HUES64 (cell line): ENCODE measurements around the gene SMC4.

Experiments
- H3K27ac ChIP-seq: 2 replicates; pipeline ENCODE4 v1.7.0; 2013; ENCODE audit warnings: low read depth, low read length, inconsistent platforms
- H3K27me3 ChIP-seq: 2 replicates; pipeline ENCODE4 v1.6.1; 2013; ENCODE audit warnings: mild to moderate bottlenecking, low read length; ENCODE audit not compliant: insufficient read depth
- H3K36me3 ChIP-seq: 2 replicates; pipeline ENCODE4 v1.6.1; 2013; ENCODE audit warnings: mild to moderate bottlenecking, low read length; ENCODE audit not compliant: insufficient read depth
- H3K4me1 ChIP-seq: 2 replicates; pipeline ENCODE4 v1.6.1; 2013; ENCODE audit warnings: mild to moderate bottlenecking, low read length, moderate library complexity; ENCODE audit not compliant: insufficient read depth
- H3K4me3 ChIP-seq: 2 replicates; pipeline ENCODE4 v1.5.1; 2013; ENCODE audit warnings: mild to moderate bottlenecking, low read length, moderate library complexity
- H3K9ac ChIP-seq: 2 replicates; pipeline ENCODE4 v1.6.1; 2013; ENCODE audit warnings: mild to moderate bottlenecking, low read depth, low read length
- H3K9me3 ChIP-seq: 2 replicates; pipeline ENCODE4 v1.6.1; 2013; ENCODE audit warnings: low read depth, low read length; ENCODE audit not compliant: insufficient read depth
- WGBS: fragments of 150-250, 120-280 bp; methylation state at CpG from one replicate; pipeline ENCODE4 v1.1.7; 2013; ENCODE audit warnings: missing lambda C conversion rate; 5-methylcytosine and 5-hydroxymethylcytosine counted together

The SMC4 gene

DNA sequence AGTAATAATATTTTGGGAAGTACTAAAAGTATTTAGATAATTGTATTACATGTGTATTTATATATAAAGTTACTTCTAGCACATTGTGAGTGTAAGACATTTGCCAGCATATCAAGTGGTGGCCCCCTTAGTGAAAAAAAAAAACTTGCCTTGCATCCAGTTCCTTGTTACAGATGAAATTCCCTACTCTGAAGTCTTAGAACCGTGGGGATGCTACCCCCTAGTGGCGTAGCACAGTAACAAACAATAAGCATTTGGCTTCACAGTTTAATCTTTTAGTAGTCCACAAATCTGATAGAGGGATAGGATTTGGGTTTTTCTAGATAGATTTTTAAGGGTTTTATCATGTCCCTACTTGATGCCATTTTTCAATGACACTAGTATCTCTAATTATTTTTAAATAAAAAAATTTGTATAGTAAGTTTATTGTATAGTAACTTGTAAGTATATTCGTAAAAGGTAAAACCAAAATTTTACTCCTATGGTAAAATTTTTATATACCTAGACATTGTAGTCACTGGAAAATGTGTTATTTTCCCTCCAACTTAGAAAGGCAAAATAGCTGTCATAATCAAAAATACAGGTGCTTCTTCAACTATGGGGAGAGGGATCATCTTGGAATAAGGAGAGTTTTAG, 14.3 kb downstream of the SMC4 start:
- H3K27ac ChIP-seq: no peak overlapping the region

GRCh38 chr3:160417311-160417710, 17.9 kb downstream of the SMC4 start:
- H3K27me3 ChIP-seq: no peaks in the 10 kb centered on the region
- peaks cover 100% of the 10 kb centered on the region for H3K36me3 ChIP-seq
- no peak overlapping the region for H3K9ac ChIP-seq
- H3K4me1 ChIP-seq: no peaks in the 10 kb centered on the region
- no peaks in the 10 kb centered on the region for H3K9me3 ChIP-seq
- H3K27ac ChIP-seq: no peak overlapping the region
- H3K4me3 ChIP-seq: no peak overlapping the region
- WGBS: 80% methylated on average over 2 of the region's 3 CpGs

More for the DNA sequence above, 14.3 kb downstream of the SMC4 start:
- Histone ChIP-seq H3K9ac (no peak overlapping the region), H3K4me1 (no peaks in the 10 kb centered on the region), H3K9me3 (no peaks in the 10 kb centered on the region), H3K4me3 (no peak overlapping the region), H3K36me3 (peaks cover 97% of the 10 kb centered on the region), H3K27me3 (no peaks in the 10 kb centered on the region)
- 26% methylated on average over 2 of the region's 3 CpGs for WGBS

DNA sequence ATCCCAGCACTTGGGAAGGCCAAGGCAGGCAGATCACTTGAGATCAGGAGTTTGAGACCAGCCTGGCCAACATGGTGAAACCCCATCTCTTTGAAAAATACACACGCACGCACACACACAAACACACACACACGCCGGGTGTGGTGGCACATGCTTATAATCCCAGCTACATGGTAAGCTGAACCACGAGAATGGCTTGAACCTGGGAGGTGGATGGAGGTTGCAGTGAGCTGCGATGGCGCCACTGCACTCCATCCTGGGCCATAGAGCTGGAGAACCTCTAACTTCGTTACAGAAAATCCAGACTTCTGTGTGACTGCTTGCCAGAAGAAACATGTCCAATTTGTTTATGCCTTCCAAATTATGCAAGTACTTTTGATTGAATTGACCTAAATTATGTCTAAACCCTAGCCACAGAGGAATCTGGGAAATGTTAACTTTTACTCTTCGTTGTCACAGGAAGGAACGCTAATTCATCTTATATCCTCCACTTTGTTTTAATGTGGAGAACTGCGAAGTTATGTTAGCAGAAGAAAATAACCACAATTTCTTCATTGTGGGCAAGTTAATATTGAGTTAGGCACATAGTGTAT, 28.5 kb downstream of the SMC4 start:
- Histone ChIP-seq H3K27me3 (no peaks in the 10 kb centered on the region), H3K4me1 (no peaks in the 10 kb centered on the region), H3K27ac (no peak overlapping the region), H3K9ac (no peak overlapping the region), H3K4me3 (no peak overlapping the region), H3K9me3 (no peaks in the 10 kb centered on the region), H3K36me3 (peaks cover 99% of the 10 kb centered on the region)
- WGBS: over 99% methylated on average over 8 of the region's 11 CpGs

- no peak overlapping the region for H3K27ac ChIP-seq
- peaks cover 96% of the 10 kb centered on the region for H3K36me3 ChIP-seq
- 88% methylated on average over 1 of the region's 2 CpGs for WGBS
These were observed 34.6 kb downstream of the SMC4 start for GRCh38 chr3:160434071-160434470.

DNA sequence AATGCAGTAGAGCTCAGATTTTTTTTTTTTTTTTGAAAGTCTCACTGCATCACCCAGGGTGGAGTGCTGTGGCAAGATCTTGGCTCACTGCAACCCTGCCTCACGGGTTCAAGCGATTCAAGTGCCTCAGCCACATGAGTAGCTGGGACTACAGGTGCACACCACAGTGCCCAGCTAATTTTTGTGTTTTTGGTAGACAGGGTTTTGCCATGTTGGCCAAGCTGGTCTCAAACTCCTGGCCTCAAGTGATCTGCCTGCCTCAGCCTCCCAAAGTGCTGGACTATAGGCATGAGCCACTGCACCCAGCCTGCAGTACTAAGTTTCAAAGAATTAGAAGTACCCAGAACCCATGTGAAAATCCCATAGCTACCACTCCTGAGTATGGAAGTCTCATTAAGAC, 35.6 kb downstream of the SMC4 start:
- H3K36me3 ChIP-seq: peaks cover 97% of the 10 kb centered on the region
- no peaks in the 10 kb centered on the region for H3K4me1 ChIP-seq
- no peak overlapping the region for H3K4me3 ChIP-seq
- H3K27me3 ChIP-seq: no peaks in the 10 kb centered on the region
- no peaks in the 10 kb centered on the region for H3K9me3 ChIP-seq
- WGBS: 95% methylated on average over 2 of the region's 2 CpGs
- H3K27ac ChIP-seq: no peak overlapping the region
- no peak overlapping the region for H3K9ac ChIP-seq

More at GRCh38 chr3:160434071-160434470, 34.6 kb downstream of the SMC4 start:
- Histone ChIP-seq H3K4me1 (no peaks in the 10 kb centered on the region), H3K27me3 (no peaks in the 10 kb centered on the region), H3K9me3 (no peaks in the 10 kb centered on the region), H3K9ac (no peak overlapping the region), H3K4me3 (no peak overlapping the region)

- 0 out of 2 replicates have a peak, but pooled peaks cover under 1% of the 10 kb centered on the region for H3K4me1 ChIP-seq
- no peaks in the 10 kb centered on the region for H3K27me3 ChIP-seq
- no CpG with 5 or more reads among the region's 1 CpG for WGBS
- peaks cover 95% of the 10 kb centered on the region for H3K36me3 ChIP-seq
- no peak overlapping the region for H3K27ac ChIP-seq
- no peak overlapping the region for H3K4me3 ChIP-seq
- no peaks in the 10 kb centered on the region for H3K9me3 ChIP-seq
- H3K9ac ChIP-seq: no peak overlapping the region
These were observed 36.3 kb downstream of the SMC4 start for GRCh38 chr3:160435747-160436146.

GRCh38 chr3:160437083-160437455, 37.6 kb downstream of the SMC4 start:
- 93% methylated on average over 5 of the region's 5 CpGs for WGBS
- Histone ChIP-seq H3K36me3 (peaks cover 92% of the 10 kb centered on the region), H3K4me1 (0 out of 2 replicates have a peak, but pooled peaks cover 4% of the 10 kb centered on the region)

GRCh38 chr3:160440687-160441086, 41.2 kb downstream of the SMC4 start:
- Histone ChIP-seq H3K9ac (no peak overlapping the region), H3K36me3 (peaks cover 89% of the 10 kb centered on the region), H3K4me3 (no peak overlapping the region), H3K9me3 (0 out of 2 replicates have a peak, but pooled peaks cover 5% of the 10 kb centered on the region), H3K27me3 (no peaks in the 10 kb centered on the region), H3K27ac (no peak overlapping the region), H3K4me1 (0 out of 2 replicates have a peak, but pooled peaks cover 4% of the 10 kb centered on the region)
- 93% methylated on average over 7 of the region's 7 CpGs for WGBS

More at GRCh38 chr3:160437083-160437455, 37.6 kb downstream of the SMC4 start:
- Histone ChIP-seq H3K4me3 (no peak overlapping the region), H3K9me3 (no peaks in the 10 kb centered on the region), H3K27me3 (no peaks in the 10 kb centered on the region), H3K27ac (no peak overlapping the region), H3K9ac (no peak overlapping the region)

- H3K4me3 ChIP-seq: no peak overlapping the region
- H3K4me1 ChIP-seq: peaks cover 21% of the 10 kb centered on the region
- no peaks in the 10 kb centered on the region for H3K27me3 ChIP-seq
- no peak overlapping the region for H3K9ac ChIP-seq
- H3K36me3 ChIP-seq: peaks cover 80% of the 10 kb centered on the region
- H3K9me3 ChIP-seq: 0 out of 2 replicates have a peak, but pooled peaks cover 5% of the 10 kb centered on the region
- WGBS: 90% methylated on average over 1 of the region's 1 CpG
- no peak overlapping the region for H3K27ac ChIP-seq
These were observed 45.0 kb downstream of the SMC4 start for GRCh38 chr3:160444411-160444810.

GRCh38 chr3:160445854-160446253, 46.4 kb downstream of the SMC4 start:
- Histone ChIP-seq H3K9me3 (0 out of 2 replicates have a peak, but pooled peaks cover 5% of the 10 kb centered on the region), H3K36me3 (peaks cover 68% of the 10 kb centered on the region), H3K27ac (no peak overlapping the region), H3K27me3 (no peaks in the 10 kb centered on the region), H3K4me1 (peaks cover 24% of the 10 kb centered on the region), H3K9ac (no peak overlapping the region), H3K4me3 (no peak overlapping the region)
- no CpG with 5 or more reads among the region's 1 CpG for WGBS

DNA sequence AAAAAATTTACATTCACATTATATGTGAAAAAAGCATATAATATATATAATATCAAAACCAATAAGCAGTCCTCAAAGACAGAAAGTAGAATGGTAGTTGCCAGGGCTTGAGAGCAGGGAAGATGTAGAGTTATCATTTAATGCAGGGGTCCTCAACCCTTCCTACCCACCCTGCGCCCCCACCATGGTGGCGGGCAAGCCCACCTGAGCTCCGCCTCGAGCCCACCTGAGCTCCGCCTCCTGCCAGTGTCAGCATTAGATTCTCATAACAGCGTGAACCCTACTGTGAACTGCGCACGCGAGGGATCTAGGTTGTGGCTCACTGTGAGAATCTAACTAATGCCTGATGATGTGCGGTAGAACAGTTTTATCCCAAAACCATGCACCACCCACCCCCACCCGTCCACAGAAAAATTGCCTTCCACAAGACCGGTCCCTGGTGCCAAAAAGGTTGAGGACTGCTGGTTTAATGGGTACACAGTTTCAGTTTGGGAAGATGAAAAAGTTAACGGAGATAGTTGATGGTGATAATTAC, 47.1 kb downstream of the SMC4 start:
- Histone ChIP-seq H3K9me3 (0 out of 2 replicates have a peak, but pooled peaks cover 5% of the 10 kb centered on the region), H3K9ac (no peak overlapping the region), H3K27me3 (no peaks in the 10 kb centered on the region), H3K4me1 (peaks cover 24% of the 10 kb centered on the region), H3K27ac (no peak overlapping the region), H3K4me3 (peak overlapping the region; percentile 18), H3K36me3 (peaks cover 64% of the 10 kb centered on the region)
- WGBS: 95% methylated on average over 11 of the region's 13 CpGs
